NCI-H1417 (cell line): ENCODE measurements around the gene PCDHB7.
"Not testable (repeated sequence)": the region's sequence is repeated elsewhere in the genome, so short reads cannot be mapped to it uniquely, and the experiment has no call there.

Source experiments
- DNase-seq, 3 experiments: peaks; one replicate each; lab custom pipeline; 2025; lab: John Stamatoyannopoulos, UW

Gene PCDHB7

GRCh38 chr5:141172381-141173204, at the start of gene PCDHB7:
Gene PCDHB7 (plus strand): TSS chr5:141172644. CDS start chr5:141172836, 192 bp downstream.
- DNase-seq: peak in 1 of 3 experiments; percentile 37

GRCh38 chr5:141123396-141124135, 48.9 kb upstream of the PCDHB7 start:
- DNase-seq: not testable (repeated sequence)

- no peak for DNase-seq
Measured at GRCh38 chr5:141127305-141127704, 45.1 kb upstream of the PCDHB7 start.

- peak; percentile 36 to 87 (median 72) for DNase-seq
Measured at GRCh38 chr5:141135030-141135717, 37.3 kb upstream of the PCDHB7 start, which contains the start of gene PCDHB5. Gene PCDHB5 (plus strand): TSS chr5:141135206. CDS start chr5:141135435, 229 bp downstream.

- DNase-seq: no peak
Measured at GRCh38 chr5:141135718-141136266, 36.7 kb upstream of the PCDHB7 start.

- not testable (repeated sequence) for DNase-seq
Measured at GRCh38 chr5:141137346-141137745, 35.1 kb upstream of the PCDHB7 start.

- DNase-seq: no peak
Measured at GRCh38 chr5:141149812-141150211, 22.6 kb upstream of the PCDHB7 start, which contains the start of gene PCDHB6. Gene PCDHB6 (plus strand): TSS chr5:141150057. CDS start chr5:141150258, 201 bp downstream.

GRCh38 chr5:141150224-141150992, 22.0 kb upstream of the PCDHB7 start:
- no peak for DNase-seq

GRCh38 chr5:141150993-141151325, 21.5 kb upstream of the PCDHB7 start:
- no peak for DNase-seq

GRCh38 chr5:141151632-141152031, 20.8 kb upstream of the PCDHB7 start:
- not testable (repeated sequence) for DNase-seq

- DNase-seq: not testable (repeated sequence)
Measured at GRCh38 chr5:141152096-141152495, 20.3 kb upstream of the PCDHB7 start.

- DNase-seq: peak in 1 of 3 experiments; percentile 61
Measured at GRCh38 chr5:141155540-141156374, 16.7 kb upstream of the PCDHB7 start.

GRCh38 chr5:141157356-141157755, 15.1 kb upstream of the PCDHB7 start:
- not testable (repeated sequence) for DNase-seq

GRCh38 chr5:141157901-141158300, 14.5 kb upstream of the PCDHB7 start:
- not testable (repeated sequence) for DNase-seq

- not testable (repeated sequence) for DNase-seq
Measured at GRCh38 chr5:141174291-141175104, 2.1 kb downstream of the PCDHB7 start.

GRCh38 chr5:141175933-141176332, 3.5 kb downstream of the PCDHB7 start:
- no peak for DNase-seq

- not testable (repeated sequence) for DNase-seq
Measured at GRCh38 chr5:141177577-141178191, 5.2 kb downstream of the PCDHB7 start, which contains the start of gene PCDHB8. Gene PCDHB8 (plus strand): TSS chr5:141177790. CDS start chr5:141178035, 245 bp downstream.

GRCh38 chr5:141179371-141179770, 6.9 kb downstream of the PCDHB7 start:
- not testable (repeated sequence) for DNase-seq

GRCh38 chr5:141179876-141180275, 7.4 kb downstream of the PCDHB7 start:
- DNase-seq: not testable (repeated sequence)
